H4 (cell line): ENCODE results near the gene RALGPS2. TPM values are rescaled to one million over a fixed set of nuclear protein-coding genes. Genes with fewer than 3 reads are reported as not detected.
A peak's percentile ranks its signal among the peaks of the same experiment; 100 is the strongest.
"Not testable (repeated sequence)": the region's sequence is repeated elsewhere in the genome, so short reads cannot be mapped to it uniquely, and the experiment has no call there.

ENCODE experiments used
- DNase-seq: peaks from one replicate; pipeline ENCODE4 v3.0.0-alpha.2; 2015; ENCODE audit warnings: low spot score
- total RNA-seq: library from RNA; depleted of rRNA; stranded (reverse); fragments of >200 nt; shearing (Covaris generic); gene quantifications from 2 replicates; pipeline ENCODE4 v1.2.3, GENCODE V29; 2014

The RALGPS2 gene
- total RNA-seq, 1 experiment from 2014 or later, result 9.5 TPM

GRCh38 chr1:178781533-178782330 lies 56.7 kb downstream of the RALGPS2 start:
- DNase-seq, result no peak

- no peak for DNase-seq
These were observed 59.1 kb downstream of the RALGPS2 start for GRCh38 chr1:178784131-178784536.

GRCh38 chr1:178792394-178792793 lies 67.3 kb downstream of the RALGPS2 start:
- no peak for DNase-seq

- no peak for DNase-seq
These were observed 71.0 kb downstream of the RALGPS2 start for GRCh38 chr1:178796013-178796412.

GRCh38 chr1:178797590-178797989 lies 72.5 kb downstream of the RALGPS2 start:
- DNase-seq, result no peak

GRCh38 chr1:178798232-178798861 lies 73.3 kb downstream of the RALGPS2 start:
- DNase-seq, result no peak

- DNase-seq, result no peak
These were observed 77.8 kb downstream of the RALGPS2 start for GRCh38 chr1:178802873-178803272.

GRCh38 chr1:178806665-178807300 lies 81.7 kb downstream of the RALGPS2 start:
- no peak for DNase-seq

- no peak for DNase-seq
These were observed 83.5 kb downstream of the RALGPS2 start for GRCh38 chr1:178808529-178808928.

- DNase-seq, result no peak
These were observed 85.5 kb downstream of the RALGPS2 start for GRCh38 chr1:178810585-178810984.

GRCh38 chr1:178818416-178818815 lies 93.4 kb downstream of the RALGPS2 start:
- DNase-seq, result no peak

- DNase-seq, result peak; percentile 9
These were observed 94.1 kb downstream of the RALGPS2 start for GRCh38 chr1:178819123-178819522.

GRCh38 chr1:178821134-178821866 lies 96.3 kb downstream of the RALGPS2 start:
- DNase-seq, result no peak

- no peak for DNase-seq
These were observed 100.1 kb downstream of the RALGPS2 start for GRCh38 chr1:178825167-178825566.

GRCh38 chr1:178844436-178844835 lies 119.4 kb downstream of the RALGPS2 start:
- DNase-seq, result no peak

GRCh38 chr1:178846306-178846705 lies 121.3 kb downstream of the RALGPS2 start:
- DNase-seq, result no peak

- DNase-seq, result no peak
These were observed 122.4 kb downstream of the RALGPS2 start for GRCh38 chr1:178847396-178847849.

GRCh38 chr1:178847919-178848318 lies 122.9 kb downstream of the RALGPS2 start:
- DNase-seq, result not testable (repeated sequence)

GRCh38 chr1:178849918-178850317 lies 124.9 kb downstream of the RALGPS2 start:
- DNase-seq, result no peak

- no peak for DNase-seq
These were observed 132.1 kb downstream of the RALGPS2 start for GRCh38 chr1:178857126-178857525.

- no peak for DNase-seq
These were observed 137.4 kb downstream of the RALGPS2 start for GRCh38 chr1:178862416-178862815.

- DNase-seq, result no peak
These were observed 137.8 kb downstream of the RALGPS2 start for GRCh38 chr1:178862864-178863263.
